Measurements from ENCODE around the gene HSPA12A.

The HSPA12A gene

DNA sequence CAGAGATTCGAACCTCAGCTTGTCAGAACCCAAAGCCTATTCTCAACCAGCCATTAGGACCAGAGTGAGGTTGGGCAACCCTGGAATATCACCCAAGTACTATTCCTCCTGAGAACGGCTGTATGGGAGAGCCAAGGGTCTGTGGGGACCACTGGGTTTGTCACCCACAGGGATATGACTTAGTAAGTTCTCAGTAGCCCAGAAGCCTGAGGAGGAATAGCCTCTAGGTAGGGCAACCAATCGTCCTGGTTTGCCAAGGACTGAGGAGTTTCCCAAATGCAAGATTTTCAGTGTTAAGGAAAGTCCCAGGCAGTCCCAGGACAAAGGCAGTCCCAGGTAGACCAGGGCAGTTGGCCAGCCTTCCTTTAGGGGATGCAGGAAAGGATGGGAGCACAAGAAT, 74.9 kb downstream of the HSPA12A start:
- DNase-seq: no peak

DNA sequence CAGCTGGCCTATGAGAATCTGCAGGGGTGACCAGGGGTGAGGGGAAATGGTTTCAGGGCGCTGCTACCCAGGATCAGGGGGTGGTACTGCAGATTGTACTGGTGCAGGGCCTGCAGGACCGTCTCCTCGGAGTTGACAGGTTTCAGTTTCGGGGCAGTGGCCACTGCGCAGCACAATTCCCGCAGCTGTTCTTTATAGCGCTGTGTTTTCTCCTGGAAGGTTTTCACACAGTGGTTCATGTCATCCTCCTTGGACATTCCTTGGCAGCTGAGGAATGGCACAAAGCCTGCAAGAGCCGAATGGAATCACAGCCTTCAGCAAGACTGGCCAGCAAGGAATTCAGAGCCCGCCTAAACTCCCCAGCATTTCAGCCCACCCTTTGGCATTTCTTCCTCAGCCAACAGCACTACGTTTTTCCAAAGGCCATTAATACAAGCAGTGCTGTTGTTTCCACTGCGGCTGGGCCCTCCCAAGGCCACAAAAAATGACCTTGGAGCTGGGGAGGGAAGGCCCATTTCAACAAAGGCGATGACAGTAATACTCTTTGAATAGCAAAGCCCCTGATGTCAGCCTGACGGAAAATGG, 76.7 kb downstream of the HSPA12A start:
- DNase-seq: no peak

DNA sequence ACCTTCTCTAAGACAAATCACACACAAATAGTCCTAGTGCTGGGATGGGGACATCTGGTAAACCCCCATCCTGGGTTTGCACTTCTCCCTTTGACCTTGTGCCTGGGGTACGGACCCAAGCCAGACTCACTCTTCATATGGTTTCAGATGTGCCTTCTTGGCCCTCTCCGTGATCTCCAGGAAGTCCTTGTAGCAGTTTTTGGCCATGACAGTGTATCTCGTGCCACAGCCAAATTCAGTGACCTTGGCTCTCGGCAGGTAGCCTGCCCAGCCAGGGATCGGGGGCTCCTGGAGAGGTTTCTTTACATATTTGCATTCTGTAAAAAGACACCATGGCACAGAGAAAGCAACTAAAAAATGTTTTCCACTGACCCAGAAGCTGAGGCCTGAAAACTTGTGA, 77.7 kb downstream of the HSPA12A start:
- no peak for DNase-seq

- DNase-seq: no peak
Measured at GRCh38 chr10:116663342-116663741, 79.0 kb downstream of the HSPA12A start.

DNA sequence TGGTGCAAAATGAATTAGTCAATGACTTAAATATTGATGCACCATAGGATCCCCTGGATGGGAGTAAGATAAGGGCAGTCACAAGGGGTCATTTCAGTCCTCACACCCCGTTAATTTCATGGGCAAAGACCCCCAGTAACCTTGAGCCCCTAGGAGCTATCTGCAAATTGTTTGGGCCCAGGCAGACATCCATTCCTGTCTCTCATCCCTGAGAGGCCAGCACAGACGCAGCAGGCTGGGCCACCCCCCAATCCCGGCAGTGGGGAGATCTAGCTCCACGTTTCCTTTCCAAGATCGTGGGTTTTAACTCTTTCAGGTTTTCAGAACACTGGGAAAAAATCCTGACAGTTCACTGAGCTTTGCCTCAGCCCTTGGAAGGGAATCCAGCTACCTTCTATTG, 81.5 kb downstream of the HSPA12A start:
- no peak for DNase-seq

DNA sequence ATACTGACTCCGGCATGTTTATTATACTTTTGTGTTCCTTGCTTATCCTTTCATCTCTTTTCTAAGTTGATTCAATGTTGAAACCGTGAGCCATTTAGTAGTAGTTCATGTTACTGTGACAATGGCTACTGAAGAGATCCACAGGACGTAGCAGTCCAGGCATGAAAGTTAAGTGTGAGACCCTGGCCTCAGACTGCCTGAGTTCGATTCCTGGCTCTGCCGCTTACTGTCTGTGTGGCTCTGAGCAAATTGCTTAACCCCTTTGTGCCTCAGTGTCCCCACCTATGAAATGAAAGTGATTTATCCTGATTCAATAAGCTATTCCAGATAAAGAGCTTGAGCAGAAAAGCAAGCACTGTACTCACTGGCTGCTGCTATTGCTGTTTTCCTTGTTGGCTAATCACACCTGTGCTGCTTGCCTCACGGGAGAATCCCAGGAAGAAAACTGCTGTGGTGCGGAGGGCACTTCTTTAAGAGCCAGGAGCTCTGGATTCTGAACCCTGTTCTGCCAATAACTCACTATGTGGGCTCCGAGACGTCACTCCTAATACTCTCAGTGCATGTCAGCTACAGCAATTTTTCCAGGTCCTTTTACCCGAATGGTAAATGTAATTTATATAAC, 83.2 kb downstream of the HSPA12A start:
- no peak for DNase-seq

DNA sequence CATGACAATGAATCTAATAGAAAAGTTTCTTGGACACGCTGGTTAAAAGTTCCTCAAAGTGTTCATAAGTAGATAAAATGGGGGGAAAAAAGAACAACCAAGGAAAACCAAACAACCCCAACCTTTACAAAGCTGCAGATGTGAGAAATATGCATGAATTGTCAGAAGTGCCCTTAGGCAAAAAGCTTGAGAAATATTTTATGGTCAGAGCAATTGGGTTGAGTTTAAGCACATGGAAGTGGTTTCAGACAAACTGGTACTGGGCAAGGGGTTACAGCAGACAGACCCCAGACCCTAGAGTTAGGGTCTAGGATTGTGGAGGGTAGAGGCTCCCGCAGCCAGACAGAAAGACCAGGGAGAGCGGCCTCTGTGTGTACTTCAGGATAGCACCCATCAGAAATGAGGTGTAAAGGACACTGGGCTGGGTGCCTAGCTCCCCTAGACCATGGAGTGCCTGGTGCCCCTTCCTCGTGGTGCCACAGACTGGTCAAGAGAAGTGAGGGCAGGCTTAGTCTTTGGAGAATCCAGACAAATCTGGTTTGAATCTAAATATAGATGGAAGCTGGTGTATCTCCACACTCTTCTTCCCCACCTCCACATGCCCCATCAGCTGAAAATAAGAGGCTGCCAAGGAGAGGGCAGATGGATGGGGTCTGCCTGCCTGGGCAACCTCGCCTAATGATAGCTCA, 84.4 kb downstream of the HSPA12A start:
- no peak for DNase-seq

DNA sequence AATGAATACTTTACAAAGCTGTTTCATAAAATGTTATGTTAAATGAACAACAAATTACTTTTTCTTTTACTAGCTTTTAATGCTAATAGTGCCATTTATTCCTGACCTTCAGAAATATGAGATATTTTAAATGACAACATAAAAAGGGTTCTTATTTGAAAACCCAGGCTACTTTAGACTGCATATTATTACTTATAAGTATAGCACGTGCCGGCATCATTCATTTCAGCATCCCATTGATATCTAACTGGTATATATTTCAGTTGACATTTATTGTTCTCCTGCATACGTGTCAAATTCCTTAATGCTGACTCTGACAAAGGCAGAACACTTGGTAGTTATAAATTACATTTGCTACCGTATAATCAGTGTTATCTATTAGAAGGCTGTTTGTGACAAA, 86.3 kb downstream of the HSPA12A start:
- no peak for DNase-seq

DNA sequence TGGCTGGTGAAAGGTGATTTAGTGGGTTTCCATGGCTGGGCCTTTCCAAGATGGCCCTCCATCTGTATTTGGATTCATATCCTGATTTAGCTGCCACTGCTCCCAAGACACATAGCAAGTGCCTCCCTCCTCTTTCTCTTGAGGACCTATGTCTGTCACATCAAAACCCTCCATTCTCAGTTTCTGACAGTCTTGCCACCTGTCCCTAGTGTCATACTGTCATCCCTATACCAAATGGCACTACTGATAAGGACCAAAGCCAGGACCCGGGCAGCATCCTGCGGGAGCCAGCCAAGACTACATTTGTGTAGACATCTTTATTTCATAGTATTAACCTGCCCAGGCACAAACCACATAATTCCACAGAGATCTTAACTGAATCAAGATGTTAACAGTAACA, 86.8 kb downstream of the HSPA12A start:
- no peak for DNase-seq

DNA sequence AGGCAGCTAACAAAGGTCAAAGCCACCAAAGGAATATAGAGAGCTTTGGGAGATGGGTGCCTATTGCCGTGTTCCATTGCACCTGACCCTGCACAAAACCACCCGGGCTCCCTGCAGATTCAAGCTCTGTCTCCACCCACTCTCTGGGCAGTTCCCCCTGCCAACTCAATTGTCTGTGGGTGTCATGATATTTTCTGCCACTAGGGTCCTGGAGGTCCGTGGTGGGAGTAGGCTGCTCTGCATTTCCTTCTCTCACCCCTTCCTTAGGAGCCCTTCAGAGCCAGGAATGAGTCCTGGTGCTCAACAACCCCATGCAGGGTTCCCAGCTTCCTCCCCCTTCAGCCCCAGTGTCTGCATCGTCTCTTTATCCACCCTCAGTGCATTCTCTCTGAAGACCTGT, 87.5 kb downstream of the HSPA12A start:
- DNase-seq: no peak

GRCh38 chr10:116653885-116654284, 88.5 kb downstream of the HSPA12A start:
- DNase-seq: no peak

- DNase-seq: no peak
Measured at GRCh38 chr10:116648903-116649302, 93.5 kb downstream of the HSPA12A start.

GRCh38 chr10:116646502-116646901, 95.9 kb downstream of the HSPA12A start:
- DNase-seq: no peak

DNA sequence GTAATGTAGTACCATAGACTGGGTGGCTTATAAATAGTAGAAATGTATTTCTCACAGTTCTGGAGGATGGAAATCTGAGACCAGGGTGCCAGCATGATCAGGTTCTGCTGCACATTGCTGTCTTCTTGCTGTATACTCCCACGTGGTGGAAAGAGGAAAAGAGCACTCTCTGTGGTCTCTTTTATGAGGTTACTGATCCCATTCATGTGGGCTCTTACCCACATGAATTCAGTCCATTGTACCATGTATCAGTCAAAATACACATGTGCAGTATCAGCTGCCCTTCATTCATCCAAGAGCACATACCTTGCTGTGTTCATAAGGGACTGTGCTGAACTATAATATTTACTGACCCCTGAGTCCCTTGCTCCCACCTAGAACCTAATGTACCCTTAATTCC, 104.5 kb downstream of the HSPA12A start:
- DNase-seq: no peak

DNA sequence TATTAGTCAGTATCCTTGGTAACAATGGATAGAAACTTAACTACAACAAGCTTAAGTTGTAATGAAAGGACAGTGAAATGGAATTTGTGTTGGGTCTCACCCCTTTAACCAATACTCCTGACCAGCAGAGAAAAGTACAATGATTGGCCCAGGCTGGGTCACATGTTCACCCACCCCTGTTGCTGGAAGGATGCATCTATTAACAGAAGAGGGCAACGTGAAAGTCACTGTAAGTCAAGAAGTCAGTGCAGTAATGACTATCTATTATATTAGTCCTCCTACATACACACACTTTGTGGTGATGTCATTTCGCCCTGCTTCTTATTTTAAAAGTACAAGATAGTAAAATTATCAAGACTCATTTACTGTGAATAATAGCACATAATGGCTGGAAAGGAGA, 105.4 kb downstream of the HSPA12A start:
- no peak for DNase-seq

GRCh38 chr10:116636385-116636784, 106.0 kb downstream of the HSPA12A start:
- DNase-seq: no peak

DNA sequence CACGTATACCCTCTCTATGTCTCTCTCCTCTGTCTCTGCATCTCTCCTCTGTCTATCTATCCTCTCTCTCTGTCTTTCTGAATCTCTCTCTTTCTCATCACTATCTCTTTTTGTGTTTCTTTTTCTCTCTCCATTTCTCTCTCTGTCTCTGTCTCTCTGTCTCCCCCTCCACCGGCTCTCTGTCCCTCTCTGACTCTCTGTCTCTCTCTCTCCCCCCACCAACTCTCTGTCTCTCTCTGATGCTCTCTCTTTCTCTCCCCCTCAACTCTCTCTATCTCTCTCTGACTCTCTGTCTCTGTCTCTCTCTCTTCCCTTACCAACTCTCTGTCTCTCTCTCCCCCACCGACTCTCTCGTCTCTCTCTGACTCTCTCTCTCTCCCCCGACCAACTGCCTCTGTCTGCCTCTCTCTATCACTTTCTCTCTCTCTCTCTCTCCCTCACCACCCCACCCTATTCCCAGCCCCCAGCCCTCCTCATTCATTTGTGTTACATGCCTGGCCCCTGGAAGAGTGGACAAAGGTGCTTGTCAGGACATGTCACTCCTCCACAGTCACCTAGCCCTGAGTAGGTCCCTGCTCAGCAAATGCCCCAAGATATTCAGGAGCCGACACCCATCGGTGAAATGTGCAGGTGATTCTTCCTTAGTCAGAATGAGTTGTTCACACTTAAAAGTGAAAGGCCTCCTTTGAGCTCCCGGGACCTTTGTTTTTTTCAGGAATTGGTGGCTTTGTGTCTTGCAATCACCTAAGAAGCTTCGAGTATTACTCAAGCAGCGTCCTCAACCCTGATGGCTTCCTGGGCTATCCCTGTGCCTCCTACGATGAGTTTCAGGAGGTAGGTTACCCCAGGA, 108.0 kb downstream of the HSPA12A start:
- DNase-seq: no peak

GRCh38 chr10:116633216-116633600, 109.2 kb downstream of the HSPA12A start:
- DNase-seq: no peak

DNA sequence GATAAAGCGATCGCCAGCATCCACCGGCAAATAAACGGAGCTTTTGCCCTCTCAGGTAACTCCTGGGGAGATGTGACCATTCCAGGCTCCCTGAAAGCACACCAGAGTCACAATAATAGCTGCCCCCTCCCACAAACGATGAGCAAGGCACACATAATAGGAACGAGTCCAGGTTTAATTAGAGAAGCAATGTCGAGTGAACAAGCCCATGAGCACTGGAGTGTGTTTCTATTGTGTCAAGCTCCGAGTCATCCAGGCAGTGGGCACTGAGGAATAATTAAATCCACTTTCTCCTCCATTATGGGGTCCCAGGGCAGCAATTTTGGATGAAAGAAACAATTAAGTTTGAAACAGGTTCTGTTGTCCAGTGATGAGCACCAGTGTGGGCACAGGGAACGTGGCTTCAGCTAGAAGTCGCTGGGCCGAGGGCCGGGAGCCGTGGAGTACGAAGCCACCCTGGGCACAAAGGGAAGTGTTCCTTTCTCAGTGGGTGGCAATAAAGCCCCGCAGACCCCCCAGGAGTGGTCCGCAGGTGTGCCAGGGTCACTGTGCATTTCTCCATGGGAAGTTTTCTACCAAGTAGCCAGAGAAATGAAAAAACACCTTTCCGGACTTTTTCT, 109.7 kb downstream of the HSPA12A start:
- DNase-seq: no peak

- no peak for DNase-seq
Measured at GRCh38 chr10:116631871-116632295, 110.5 kb downstream of the HSPA12A start.

DNA sequence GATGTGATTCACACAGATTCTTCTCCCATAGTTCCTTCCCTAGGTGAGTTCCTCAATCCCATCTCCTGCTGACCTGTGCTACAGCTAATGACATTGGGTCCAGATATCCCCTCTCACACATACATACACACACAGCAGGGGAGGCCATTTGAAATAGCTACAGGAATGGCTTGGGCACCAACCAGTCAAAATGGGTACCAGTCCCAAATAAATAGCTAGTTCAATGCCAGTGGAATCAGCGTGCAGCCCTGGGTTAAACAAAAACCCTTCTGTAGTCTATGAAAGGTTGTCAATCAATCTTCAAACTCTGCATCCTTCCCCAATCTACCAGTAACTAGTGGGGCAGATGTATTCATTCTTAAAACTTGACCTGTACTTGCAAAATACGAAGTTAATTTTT, 112.3 kb downstream of the HSPA12A start:
- no peak for DNase-seq

DNA sequence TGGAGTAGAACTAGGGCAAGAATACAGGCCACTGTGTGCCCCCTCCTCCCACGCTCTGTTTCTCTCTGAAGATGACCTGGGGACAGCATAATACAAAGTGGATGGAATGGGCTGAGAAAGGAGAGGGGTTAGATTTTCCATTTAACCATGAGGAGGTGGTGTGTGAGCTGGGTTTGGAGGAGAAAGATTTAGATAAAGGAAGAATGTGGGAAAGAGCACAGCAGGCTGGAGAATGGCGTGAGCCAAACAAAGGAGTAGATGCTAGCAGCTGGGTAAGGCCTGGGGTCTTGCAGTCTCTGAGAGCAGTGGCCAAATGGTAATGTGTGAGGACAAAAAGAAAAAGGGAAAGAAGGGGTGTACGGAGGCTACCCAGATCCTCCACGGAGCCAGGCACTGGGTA, 113.0 kb downstream of the HSPA12A start:
- DNase-seq: no peak

DNA sequence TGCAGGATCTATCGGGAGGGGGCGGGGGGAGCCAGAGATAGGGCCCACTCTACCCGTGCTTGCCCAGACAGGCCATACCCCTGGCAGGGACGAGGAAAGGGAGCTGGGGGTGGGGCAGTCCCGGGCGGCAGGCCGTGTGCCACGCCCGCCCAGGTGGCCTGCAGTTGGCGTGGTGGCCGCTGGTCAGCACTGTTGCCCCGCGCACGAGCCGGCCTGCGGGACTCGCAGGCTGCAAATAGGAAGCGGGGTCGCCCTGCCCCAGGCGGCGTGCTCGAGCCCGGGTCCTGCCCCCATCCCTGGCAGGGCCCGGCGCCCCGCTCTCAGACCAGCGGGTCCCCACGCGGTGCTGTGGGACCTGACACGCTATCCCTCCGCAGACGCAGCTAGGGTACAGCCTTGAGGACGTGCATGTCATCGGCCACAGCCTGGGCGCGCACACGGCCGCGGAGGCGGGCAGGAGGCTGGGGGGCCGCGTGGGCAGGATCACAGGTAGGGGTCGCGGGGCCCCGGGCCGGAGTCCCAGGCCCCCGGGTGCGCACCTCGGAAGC, 114.9 kb downstream of the HSPA12A start:
- DNase-seq: no peak

Data from stimulated activated CD4-positive, alpha-beta T cell treated with anti-CD3 and anti-CD28 coated beads, Interleukin-4, amount 100 ng/mL, for 4 hours (primary cell).